Measurements from ENCODE around the gene ADI1.

ADI1 gene

DNA sequence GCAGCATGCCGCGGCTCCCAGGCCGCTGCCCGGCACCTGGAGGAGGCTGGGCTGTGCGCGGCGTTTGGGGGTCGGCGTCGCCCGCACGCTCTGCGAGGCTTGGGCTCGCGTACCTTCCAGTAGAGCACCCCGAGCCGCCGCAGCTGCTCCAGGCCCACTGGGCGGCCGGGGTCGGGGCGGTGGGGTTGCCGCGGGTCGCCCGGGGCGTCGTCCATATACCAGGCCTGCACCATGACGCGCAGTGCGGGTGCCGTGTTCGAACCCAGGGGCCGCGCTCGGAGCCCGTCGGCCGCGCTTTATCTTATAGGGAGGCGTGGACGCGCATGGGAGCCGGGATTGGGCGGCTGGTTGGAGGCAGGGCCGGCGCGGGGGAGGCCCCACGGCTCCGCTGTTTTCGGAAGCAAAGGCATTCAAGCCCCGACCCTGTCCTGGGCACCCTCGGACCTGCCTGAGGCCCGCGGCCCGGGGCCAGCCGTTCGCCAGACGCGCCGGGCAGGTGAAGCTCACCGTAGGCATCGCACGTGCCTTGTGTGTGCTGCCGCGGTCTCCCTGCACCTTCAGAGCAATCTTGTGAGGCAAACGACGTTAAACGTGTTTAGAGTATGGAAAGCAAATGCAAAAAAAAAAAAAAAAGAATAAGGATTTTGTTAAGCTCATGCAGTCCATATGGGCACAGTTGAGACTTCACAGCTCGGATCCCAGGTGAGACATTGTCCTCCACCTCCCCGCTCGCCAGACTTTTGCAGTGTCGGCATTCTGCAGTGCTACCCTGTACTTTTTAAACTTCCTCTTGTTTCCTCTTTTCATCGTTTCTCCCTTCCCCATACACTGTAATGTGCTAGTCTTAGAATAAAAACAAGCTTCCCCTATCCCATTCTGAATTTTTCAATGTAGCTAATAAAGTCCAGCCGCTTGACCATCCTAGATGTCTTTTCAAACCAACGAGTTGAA is at the start of gene ADI1:
ADI1 (minus strand) TSS at position 277 of the 951 bp plus-strand sequence; CDS start at position 233, 44 bp downstream.
- in situ Hi-C loops (cut with MboI; ENCODE audit: low sequenced_read_pairs) = no loop called here
- Histone ChIP-seq H3K36me3 (replicated peaks) (no peaks in the 10 kb centered on the region; the same call in 1 of the 2 replicates), H3K9me3 (no peaks in the 10 kb centered on the region; the same call in 1 of the 2 replicates), H3K27me3 (ENCODE audit: low read depth) (no peaks in the 10 kb centered on the region), H3K4me3 (peak within 1 kb of the TSS; percentile 73), H3K4me1 (peaks cover 12% of the 10 kb centered on the region)
- peak; percentile 41 to 83 for DNase-seq (ENCODE audit: low spot score in 2 of 2)

DNA sequence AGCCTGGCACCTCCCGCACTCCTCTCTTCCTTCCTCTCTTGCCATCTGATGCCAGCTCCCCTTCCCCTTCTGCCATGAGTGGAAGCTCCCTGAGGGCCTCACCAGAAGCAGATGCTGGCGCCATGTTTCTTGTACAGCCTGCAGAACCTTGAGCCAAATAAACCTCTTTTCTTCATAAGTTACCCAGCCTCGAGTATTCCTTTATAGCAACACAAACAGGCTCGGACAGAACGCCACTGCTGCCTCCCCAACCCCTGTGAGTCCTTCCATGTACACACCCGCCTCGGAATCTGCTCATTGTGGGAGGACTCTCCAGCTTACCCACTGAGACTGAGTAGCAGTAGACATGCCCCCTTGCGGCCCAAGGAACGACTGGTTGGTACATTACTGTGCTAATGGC is 47.5 kb upstream of the ADI1 start:
- in situ Hi-C loops (cut with MboI; ENCODE audit: low sequenced_read_pairs) = no loop called here
- Histone ChIP-seq H3K27me3 (ENCODE audit: low read depth) (no peaks in the 10 kb centered on the region), H3K4me1 (no peaks in the 10 kb centered on the region), H3K4me3 (no peak overlapping the region), H3K36me3 (replicated peaks) (peaks cover 6% of the 10 kb centered on the region; the same call in 1 of the 2 replicates), H3K9me3 (no peaks in the 10 kb centered on the region)
- DNase-seq (ENCODE audit: low spot score in 2 of 2) = no peak

DNA sequence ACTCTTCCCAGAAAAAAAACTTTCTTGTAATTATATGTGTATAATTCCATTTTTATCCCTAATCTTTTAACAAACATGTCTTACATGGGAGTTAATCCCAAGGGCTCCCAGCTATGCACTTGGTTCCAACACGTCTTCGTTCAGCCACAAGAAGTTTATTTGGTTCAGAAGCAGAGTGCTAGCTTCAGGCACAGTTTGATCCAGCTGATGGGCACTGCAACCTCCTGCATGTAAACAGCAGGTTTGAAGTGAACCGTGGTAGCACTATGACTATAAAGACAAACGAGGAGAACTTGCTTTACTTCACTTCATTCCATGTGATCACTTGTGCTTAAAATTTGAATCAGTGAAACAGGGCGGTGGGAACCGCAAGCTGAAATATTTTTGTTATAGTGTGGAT is 45.8 kb upstream of the ADI1 start:
- Histone ChIP-seq H3K36me3 (replicated peaks) (peaks cover 6% of the 10 kb centered on the region; the same call in 1 of the 2 replicates), H3K9me3 (no peaks in the 10 kb centered on the region), H3K27me3 (ENCODE audit: low read depth) (no peaks in the 10 kb centered on the region), H3K4me1 (no peaks in the 10 kb centered on the region), H3K4me3 (no peak overlapping the region)
- in situ Hi-C loops (cut with MboI; ENCODE audit: low sequenced_read_pairs) = no loop called here
- DNase-seq (ENCODE audit: low spot score in 2 of 2) = no peak

DNA sequence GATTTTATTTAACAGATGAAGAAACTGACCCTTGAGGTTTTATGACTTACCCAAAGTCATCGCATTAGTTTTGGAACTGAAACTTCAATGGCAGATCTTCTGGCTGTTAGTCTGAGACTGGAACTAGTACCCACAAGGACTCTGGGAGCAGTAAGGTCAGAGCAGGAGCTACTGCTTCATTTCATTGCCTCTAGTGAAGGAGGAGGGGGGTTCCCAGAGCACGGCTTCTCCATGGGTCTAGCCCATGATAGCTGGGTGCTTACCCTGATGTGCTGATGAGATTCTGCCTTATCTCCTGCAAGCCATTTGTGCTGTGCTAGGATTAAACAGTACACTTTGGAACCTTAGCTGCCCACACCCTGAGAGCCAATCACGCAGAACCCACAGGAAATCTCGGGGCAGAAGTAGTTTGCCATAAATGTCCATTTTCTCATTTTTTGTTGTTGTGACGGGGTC is 44.2 kb upstream of the ADI1 start:
- H3K36me3 ChIP-seq (replicated peaks) = peaks cover 6% of the 10 kb centered on the region; the same call in 1 of the 2 replicates
- H3K9me3 ChIP-seq = no peaks in the 10 kb centered on the region
- no peak for DNase-seq (ENCODE audit: low spot score in 2 of 2)
- no peak overlapping the region for H3K4me3 ChIP-seq
- in situ Hi-C loops (cut with MboI; ENCODE audit: low sequenced_read_pairs) = no loop called here
- H3K27me3 ChIP-seq (ENCODE audit: low read depth) = no peaks in the 10 kb centered on the region
- peaks cover 5% of the 10 kb centered on the region for H3K4me1 ChIP-seq

GRCh38 chr2:3558205-3559014 is 39.1 kb upstream of the ADI1 start, which contains the start of gene RNASEH1:
Gene RNASEH1 (minus strand): TSS chr2:3558333. CDS start chr2:3558260, 73 bp downstream.
- peaks cover 7% of the 10 kb centered on the region for H3K4me1 ChIP-seq

GRCh38 chr2:3557639-3558204 is 38.4 kb upstream of the ADI1 start:
- Histone ChIP-seq H3K36me3 (replicated peaks) (peaks cover 50% of the 10 kb centered on the region), H3K9me3 (no peaks in the 10 kb centered on the region), H3K27me3 (ENCODE audit: low read depth) (no peaks in the 10 kb centered on the region), H3K4me1 (peaks cover 7% of the 10 kb centered on the region), H3K4me3 (peak overlapping the region; percentile 99)
- DNase-seq (ENCODE audit: low spot score in 2 of 2) = no peak
- in situ Hi-C loops (cut with MboI; ENCODE audit: low sequenced_read_pairs) = no loop called here

More at GRCh38 chr2:3558205-3559014, 39.1 kb upstream of the ADI1 start, which contains the start of gene RNASEH1:
- Histone ChIP-seq H3K9me3 (no peaks in the 10 kb centered on the region), H3K4me3 (peak within 1 kb of the TSS; percentile 99), H3K27me3 (ENCODE audit: low read depth) (no peaks in the 10 kb centered on the region), H3K36me3 (replicated peaks) (peaks cover 43% of the 10 kb centered on the region)
- in situ Hi-C loops (cut with MboI; ENCODE audit: low sequenced_read_pairs) = no loop called here
- peak; percentile 98 to 99 for DNase-seq (ENCODE audit: low spot score in 2 of 2)

- H3K9me3 ChIP-seq = no peaks in the 10 kb centered on the region
- peaks cover 73% of the 10 kb centered on the region for H3K36me3 ChIP-seq (replicated peaks)
- H3K27me3 ChIP-seq (ENCODE audit: low read depth) = no peaks in the 10 kb centered on the region
- peaks cover 5% of the 10 kb centered on the region for H3K4me1 ChIP-seq
- no peak for DNase-seq (ENCODE audit: low spot score in 2 of 2)
- in situ Hi-C loops (cut with MboI; ENCODE audit: low sequenced_read_pairs) = no loop called here
- H3K4me3 ChIP-seq = no peak overlapping the region
These were observed 34.6 kb upstream of the ADI1 start for GRCh38 chr2:3553946-3554345.

DNA sequence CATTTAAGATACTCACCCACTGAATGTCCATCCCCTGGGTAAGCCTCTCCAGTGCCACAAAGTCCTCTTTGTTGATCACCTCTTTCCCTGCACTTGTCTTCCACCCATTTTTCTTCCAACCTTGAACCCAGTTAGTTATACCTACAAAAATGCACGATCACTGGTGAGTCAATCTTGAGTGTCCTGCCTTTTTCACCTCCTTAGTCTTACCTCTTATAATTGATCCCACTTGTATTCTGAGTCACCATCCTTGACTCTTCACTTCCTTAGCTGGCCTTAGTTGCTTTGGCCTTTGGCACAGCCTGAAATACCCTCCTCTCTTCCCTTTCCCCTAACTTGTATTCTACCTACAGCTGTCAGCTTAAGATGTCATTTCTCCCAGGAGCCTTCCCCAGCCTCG is 28.6 kb upstream of the ADI1 start:
- in situ Hi-C loops (cut with MboI; ENCODE audit: low sequenced_read_pairs) = no loop called here
- no peak overlapping the region for H3K4me3 ChIP-seq
- no peak for DNase-seq (ENCODE audit: low spot score in 2 of 2)
- H3K36me3 ChIP-seq (replicated peaks) = peaks cover 86% of the 10 kb centered on the region
- no peaks in the 10 kb centered on the region for H3K9me3 ChIP-seq
- no peaks in the 10 kb centered on the region for H3K4me1 ChIP-seq
- H3K27me3 ChIP-seq (ENCODE audit: low read depth) = no peaks in the 10 kb centered on the region

DNA sequence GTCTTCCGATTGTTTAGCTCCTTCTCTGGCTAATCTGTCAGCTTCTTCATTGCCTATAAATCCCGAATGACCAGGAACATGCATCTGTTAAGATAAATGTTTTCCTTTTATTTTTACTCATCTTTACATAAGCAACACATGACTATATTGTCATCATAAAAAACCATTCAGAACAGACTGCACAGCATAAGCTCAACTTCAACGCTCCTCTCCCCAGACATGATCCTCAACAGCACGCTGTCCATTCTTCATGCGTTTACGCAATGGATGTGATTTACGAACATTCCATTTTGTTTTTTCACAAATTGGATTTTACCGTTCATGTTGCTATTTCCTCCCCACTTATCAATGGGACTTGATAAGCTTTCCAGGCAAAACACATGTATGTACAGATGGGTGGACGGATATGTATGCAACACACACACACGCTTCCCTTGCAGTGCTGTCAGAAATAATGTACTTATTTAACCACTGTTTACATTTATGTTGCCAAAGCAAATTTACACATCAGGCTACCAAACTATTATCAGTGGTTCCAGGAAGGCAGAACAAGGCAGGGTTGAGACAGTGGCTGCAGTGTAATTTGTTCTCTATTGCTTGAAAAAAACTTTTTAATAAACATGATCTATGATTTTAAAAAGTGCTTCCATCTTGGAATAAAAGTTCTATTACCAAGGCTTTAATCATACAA is 26.6 kb upstream of the ADI1 start:
- in situ Hi-C loops (cut with MboI; ENCODE audit: low sequenced_read_pairs) = no loop called here
- no peaks in the 10 kb centered on the region for H3K9me3 ChIP-seq
- H3K4me3 ChIP-seq = no peak overlapping the region
- no peaks in the 10 kb centered on the region for H3K4me1 ChIP-seq
- no peak for DNase-seq (ENCODE audit: low spot score in 2 of 2)
- H3K27me3 ChIP-seq (ENCODE audit: low read depth) = no peaks in the 10 kb centered on the region
- H3K36me3 ChIP-seq (replicated peaks) = peaks cover 87% of the 10 kb centered on the region

DNA sequence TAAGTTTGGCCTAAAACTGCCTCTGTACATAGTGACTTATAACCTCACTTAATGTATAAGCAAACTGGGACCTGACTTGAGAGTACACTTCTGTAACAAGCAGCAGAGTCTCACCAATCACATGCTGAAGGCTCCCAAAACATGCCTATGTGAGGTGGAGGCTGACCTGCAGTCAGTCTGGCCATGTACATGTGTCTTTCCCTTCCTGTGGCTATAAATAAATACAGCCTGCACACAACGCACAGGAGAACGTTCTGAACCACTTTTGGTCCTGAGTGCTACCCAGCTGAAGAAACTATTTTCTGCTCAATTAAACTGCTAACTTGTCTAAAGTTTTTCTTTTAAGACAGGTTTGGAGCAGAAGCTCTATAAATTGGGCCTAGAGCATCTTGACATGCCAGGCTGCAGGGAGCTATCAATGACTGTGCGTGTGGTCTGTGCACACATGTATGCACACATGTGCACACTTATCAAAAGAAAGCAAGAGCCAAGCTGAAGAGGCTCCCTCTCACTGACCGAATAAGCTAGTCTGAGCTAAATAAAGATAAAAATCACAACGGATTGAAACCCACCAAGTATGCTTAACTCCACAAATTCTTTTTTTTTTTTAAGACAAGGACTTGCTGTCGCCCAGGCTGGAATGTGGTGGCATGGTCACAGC is 23.8 kb upstream of the ADI1 start:
- DNase-seq (ENCODE audit: low spot score in 2 of 2) = no peak
- H3K9me3 ChIP-seq = no peaks in the 10 kb centered on the region

GRCh38 chr2:3542107-3542506 is 22.8 kb upstream of the ADI1 start:
- in situ Hi-C loops (cut with MboI; ENCODE audit: low sequenced_read_pairs) = no loop called here
- DNase-seq (ENCODE audit: low spot score in 2 of 2) = no peak
- Histone ChIP-seq H3K4me1 (no peaks in the 10 kb centered on the region), H3K27me3 (ENCODE audit: low read depth) (no peaks in the 10 kb centered on the region), H3K9me3 (no peaks in the 10 kb centered on the region), H3K36me3 (replicated peaks) (peaks cover 57% of the 10 kb centered on the region), H3K4me3 (no peak overlapping the region)

More for the DNA sequence above, 23.8 kb upstream of the ADI1 start:
- H3K4me3 ChIP-seq = no peak overlapping the region
- no peaks in the 10 kb centered on the region for H3K4me1 ChIP-seq
- in situ Hi-C loops (cut with MboI; ENCODE audit: low sequenced_read_pairs) = no loop called here
- H3K36me3 ChIP-seq (replicated peaks) = peaks cover 67% of the 10 kb centered on the region
- H3K27me3 ChIP-seq (ENCODE audit: low read depth) = no peaks in the 10 kb centered on the region

DNA sequence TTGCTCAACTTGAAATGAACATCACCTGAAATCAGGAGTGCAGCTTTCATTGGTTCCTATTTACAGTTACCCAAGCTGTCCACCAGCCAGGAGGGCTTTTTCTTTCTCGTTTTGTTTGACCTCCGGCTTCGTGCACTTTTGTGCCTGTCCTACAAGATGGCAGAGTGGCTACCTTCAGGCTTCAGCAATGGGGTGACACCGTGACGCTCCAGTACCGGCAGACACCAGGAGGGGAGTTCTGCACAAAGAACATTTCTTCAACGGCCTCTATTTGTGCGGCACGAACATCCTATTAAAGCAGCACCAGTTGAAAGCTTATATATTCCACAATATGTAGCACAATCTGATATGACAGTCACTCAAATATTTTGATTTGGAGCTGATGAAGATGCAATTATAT is 20.5 kb upstream of the ADI1 start:
- no peaks in the 10 kb centered on the region for H3K9me3 ChIP-seq
- no peak for DNase-seq (ENCODE audit: low spot score in 2 of 2)
- no peak overlapping the region for H3K4me3 ChIP-seq
- H3K4me1 ChIP-seq = no peaks in the 10 kb centered on the region
- in situ Hi-C loops (cut with MboI; ENCODE audit: low sequenced_read_pairs) = no loop called here
- no peaks in the 10 kb centered on the region for H3K27me3 ChIP-seq (ENCODE audit: low read depth)
- peaks cover 35% of the 10 kb centered on the region for H3K36me3 ChIP-seq (replicated peaks)

Data from HAP-1 (cell line).